Bronchial smooth muscle cell (primary cell): ENCODE data around the gene PDIA4. TPM values are rescaled to one million over a fixed set of nuclear protein-coding genes. Genes with fewer than 3 reads are reported as not detected.

ENCODE experiments used
- total RNA-seq: library from RNA; depleted of rRNA; stranded (reverse); fragments of >200 nt; gene quantifications from 2 replicates; pipeline ENCODE4 v1.2.1, GENCODE V29; 2014

Gene PDIA4
- 222 and 241 TPM in 2 replicates for total RNA-seq

DNA sequence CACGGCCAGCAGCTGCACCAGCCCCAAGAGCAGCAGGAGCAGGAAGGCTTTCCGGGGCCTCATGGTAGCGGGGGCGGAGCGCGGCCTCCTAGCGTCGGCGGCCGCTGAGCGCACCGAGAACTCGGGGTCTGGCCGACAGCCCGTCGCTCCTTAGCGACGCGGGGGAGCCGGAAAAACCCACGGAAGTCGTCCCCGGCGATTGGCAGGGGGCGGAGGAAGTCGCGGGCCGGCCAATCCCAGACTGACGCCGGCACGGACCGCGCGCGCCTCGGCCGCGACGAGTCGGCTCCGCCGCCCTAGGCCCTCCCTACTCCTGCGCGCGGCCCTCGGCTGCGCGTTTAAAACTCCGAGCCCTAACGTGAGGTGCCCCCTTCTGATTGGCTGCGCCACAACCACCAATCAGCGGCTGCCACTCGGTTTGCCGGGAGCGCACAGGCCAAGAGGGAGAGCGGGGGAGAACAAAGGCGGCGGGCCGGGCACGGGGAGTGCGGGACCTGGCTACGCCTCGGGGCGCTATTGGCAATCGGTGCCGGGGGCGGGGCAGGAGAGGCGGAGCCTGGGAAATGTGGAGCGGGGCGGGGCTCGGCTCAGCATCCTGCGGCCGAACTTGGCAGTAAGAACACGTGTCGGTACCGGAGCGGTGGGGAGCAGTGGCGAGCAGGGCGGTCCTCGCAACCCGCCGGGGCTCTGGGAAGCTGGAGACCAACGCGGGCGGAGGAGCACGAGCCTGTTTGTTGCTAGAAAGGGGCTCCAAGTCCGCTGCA, at the start of gene PDIA4:
TSS of gene PDIA4 (minus strand) at position 160 of the 764 bp plus-strand sequence. CDS start at position 63, 97 bp downstream.

Other genes with a start within 250 kb of the PDIA4 start
- gene EZH2, start 144.2 kb downstream of the PDIA4 start, total RNA-seq = 4.3 and 4.7 TPM in 2 replicates
- gene ZNF786, start 62.2 kb upstream of the PDIA4 start, total RNA-seq = 3.9 and 4.3 TPM in 2 replicates
- gene ZNF425, start 97.8 kb upstream of the PDIA4 start, total RNA-seq = 6.3 and 6.5 TPM in 2 replicates
- 3.9 and 4.6 TPM in 2 replicates for gene ZNF398, start 118.9 kb upstream of the PDIA4 start, total RNA-seq
- 12.2 and 18.6 TPM in 2 replicates for gene ZNF282, start 167.0 kb upstream of the PDIA4 start, total RNA-seq
- gene ZNF212, start 211.1 kb upstream of the PDIA4 start, total RNA-seq = 3.3 and 4.6 TPM in 2 replicates
- 11.7 and 15.5 TPM in 2 replicates for gene ZNF783, start 233.7 kb upstream of the PDIA4 start, total RNA-seq